Measurements from ENCODE around the gene GNAQ.
"Not testable (repeated sequence)": the region's sequence is repeated elsewhere in the genome, so short reads cannot be mapped to it uniquely, and the experiment has no call there.

Gene GNAQ

GRCh38 chr9:77764894-77765780, 266.5 kb downstream of the GNAQ start:
- DNase-seq, result peak; percentile 5

GRCh38 chr9:77763566-77763965, 268.0 kb downstream of the GNAQ start:
- DNase-seq, result no peak

GRCh38 chr9:77760919-77761318, 270.7 kb downstream of the GNAQ start:
- DNase-seq, result not testable (repeated sequence)

GRCh38 chr9:77759391-77759790, 272.2 kb downstream of the GNAQ start:
- no peak for DNase-seq

- DNase-seq, result no peak
These were observed 275.2 kb downstream of the GNAQ start for GRCh38 chr9:77756449-77756848.

- no peak for DNase-seq
These were observed 278.4 kb downstream of the GNAQ start for GRCh38 chr9:77753180-77753579.

GRCh38 chr9:77752554-77752953, 279.1 kb downstream of the GNAQ start:
- peak; percentile 19 for DNase-seq

GRCh38 chr9:77751341-77752091, 280.1 kb downstream of the GNAQ start:
- DNase-seq, result peak; percentile 41

GRCh38 chr9:77750981-77751340, 280.6 kb downstream of the GNAQ start:
- no peak for DNase-seq

- DNase-seq, result no peak
These were observed 281.3 kb downstream of the GNAQ start for GRCh38 chr9:77750284-77750683.

- DNase-seq, result no peak
These were observed 283.3 kb downstream of the GNAQ start for GRCh38 chr9:77748214-77748772.

- peak; percentile 1 for DNase-seq
These were observed 284.4 kb downstream of the GNAQ start for GRCh38 chr9:77747163-77747562.

GRCh38 chr9:77744841-77745430, 286.7 kb downstream of the GNAQ start:
- no peak for DNase-seq

GRCh38 chr9:77743386-77743785, 288.2 kb downstream of the GNAQ start:
- DNase-seq, result no peak

- no peak for DNase-seq
These were observed 292.7 kb downstream of the GNAQ start for GRCh38 chr9:77738932-77739331.

- DNase-seq, result no peak
These were observed 296.1 kb downstream of the GNAQ start for GRCh38 chr9:77735494-77735893.

GRCh38 chr9:77731930-77732329, 299.7 kb downstream of the GNAQ start:
- no peak for DNase-seq

- DNase-seq, result no peak
These were observed 300.5 kb downstream of the GNAQ start for GRCh38 chr9:77731008-77731698.

GRCh38 chr9:77729177-77729576, 302.4 kb downstream of the GNAQ start:
- no peak for DNase-seq

- DNase-seq, result no peak
These were observed 304.8 kb downstream of the GNAQ start for GRCh38 chr9:77726814-77727213.

- no peak for DNase-seq
These were observed 305.3 kb downstream of the GNAQ start for GRCh38 chr9:77726289-77726688.

- no peak for DNase-seq
These were observed 305.8 kb downstream of the GNAQ start for GRCh38 chr9:77725820-77726219.
